ENCODE measurements around the gene FBRS.
"Not testable (repeated sequence)": the region's sequence is repeated elsewhere in the genome, so short reads cannot be mapped to it uniquely, and the experiment has no call there.

The FBRS gene

GRCh38 chr16:30700491-30700890, 42.3 kb downstream of the FBRS start:
- DNase-seq, result no peak

- DNase-seq, result no peak
Measured at GRCh38 chr16:30700971-30701370, 42.7 kb downstream of the FBRS start.

GRCh38 chr16:30703071-30703470, 44.8 kb downstream of the FBRS start:
- not testable (repeated sequence) for DNase-seq

- no peak for DNase-seq
Measured at GRCh38 chr16:30703971-30704370, 45.7 kb downstream of the FBRS start.

- no peak for DNase-seq
Measured at GRCh38 chr16:30706046-30706445, 47.8 kb downstream of the FBRS start.

GRCh38 chr16:30710971-30711370, 52.7 kb downstream of the FBRS start:
- no peak for DNase-seq

GRCh38 chr16:30711712-30712111, 53.5 kb downstream of the FBRS start:
- no peak for DNase-seq

- DNase-seq, result no peak
Measured at GRCh38 chr16:30715750-30716445, 57.7 kb downstream of the FBRS start.

- no peak for DNase-seq
Measured at GRCh38 chr16:30720086-30720485, 61.9 kb downstream of the FBRS start.

Measured in T1000 (cell line).